SK-N-SH (cell line): ENCODE measurements around the gene PTPRK. TPM values are rescaled to one million over a fixed set of nuclear protein-coding genes. Genes with fewer than 3 reads are reported as not detected.

Experiments
- CTCF ChIA-PET: fragments of 300-600, 350-600 bp; formaldehyde crosslinking; extraction: SDS; loops from one replicate; lab custom pipeline; 2021; lab: Yijun Ruan, JAX
- POLR2A ChIA-PET: fragments of 350-600 bp; sonication (Branson Sonifier 250); formaldehyde crosslinking; extraction: SDS; loops from one replicate; lab custom pipeline; 2020; ENCODE audit warnings: antibody characterized with exemption, inconsistent platforms; lab: Yijun Ruan, JAX
- DNase-seq: peaks from one replicate; pipeline ENCODE4 v3.0.0; 2012
- H2AFZ ChIP-seq: fragments of 200-600 bp; sonication (generic); 2 replicates; pipeline ENCODE4 v1.8.1; 2016; ENCODE audit warnings: antibody characterized with exemption, mild to moderate bottlenecking, low read depth
- H3F3A ChIP-seq: fragments of 200-600 bp; sonication (generic); replicated peaks from 2 replicates; pipeline ENCODE3; 2016; ENCODE audit warnings: antibody characterized with exemption, mild to moderate bottlenecking; ENCODE audit not compliant: insufficient read depth
- H3K27ac ChIP-seq, 2 experiments: fragments of 200-500 bp in 1 of 2; fragments of 200-600 bp in 1 of 2; sonication (Bioruptor generic) in 1 of 2; sonication (generic), shearing (Covaris generic) in 1 of 2; 2 replicates each; pipeline versions ENCODE4 v1.5.1 to v1.6.1; 2014 to 2016; ENCODE audit warnings: low read depth in 2 of 2, inconsistent platforms in 1 of 2, low read length in 1 of 2, mild to moderate bottlenecking in 1 of 2, mixed read lengths in 1 of 2
- H3K27me3 ChIP-seq: fragments of 200-600 bp; sonication (generic), shearing (Covaris generic); 2 replicates; pipeline ENCODE4 v1.6.1; 2016; ENCODE audit warnings: mixed run types; ENCODE audit not compliant: insufficient read depth
- H3K36me3 ChIP-seq, 2 experiments: fragments of 200-500 bp in 1 of 2; fragments of 200-600 bp in 1 of 2; sonication (Bioruptor generic) in 1 of 2; sonication (generic) in 1 of 2; replicated peaks in 1 of 2; 2 replicates each; pipeline versions ENCODE3 to v1.5.1; 2014 to 2016; ENCODE audit warnings: low read length in 1 of 2, mild to moderate bottlenecking in 1 of 2; ENCODE audit not compliant: insufficient read depth in 2 of 2, control insufficient read depth in 1 of 2
- H3K4me1 ChIP-seq, 2 experiments: fragments of 200-500 bp in 1 of 2; fragments of 200-600 bp in 1 of 2; sonication (Bioruptor generic) in 1 of 2; sonication (generic), shearing (Covaris generic) in 1 of 2; 2 replicates each; pipeline versions ENCODE4 v1.5.1 to v1.6.1; 2014 to 2016; ENCODE audit warnings: low read depth in 1 of 2, low read length in 1 of 2, mixed run types in 1 of 2; ENCODE audit not compliant: insufficient read depth in 2 of 2, control insufficient read depth in 1 of 2
- H3K4me2 ChIP-seq: fragments of 200-600 bp; sonication (generic), shearing (Covaris generic); 2 replicates; pipeline ENCODE4 v1.6.1; 2017; ENCODE audit warnings: mixed run types
- H3K4me3 ChIP-seq, 2 experiments: fragments of 200-500 bp in 1 of 2; fragments of 200-600 bp in 1 of 2; sonication (Bioruptor generic) in 1 of 2; sonication (generic), shearing (Covaris generic) in 1 of 2; 2 replicates each; pipeline versions ENCODE4 v1.5.1 to v1.8.1; 2014 to 2016; ENCODE audit warnings: low read depth in 2 of 2, inconsistent platforms in 1 of 2, low read length in 1 of 2, mild to moderate bottlenecking in 1 of 2, mixed read lengths in 1 of 2, moderate library complexity in 1 of 2
- H3K79me2 ChIP-seq: fragments of 200-600 bp; sonication (generic); 2 replicates; pipeline ENCODE4 v1.8.1; 2017; ENCODE audit warnings: mild to moderate bottlenecking; ENCODE audit not compliant: insufficient read depth
- H3K9ac ChIP-seq: fragments of 200-600 bp; sonication (generic); 2 replicates; pipeline ENCODE4 v1.6.1; 2017; ENCODE audit warnings: mixed run types
- H3K9me2 ChIP-seq: fragments of 200-600 bp; sonication (generic); 2 replicates; pipeline ENCODE4 v1.6.1; 2017; ENCODE audit warnings: mixed run types
- H3K9me3 ChIP-seq: fragments of 200-600 bp; sonication (generic); 2 replicates; pipeline ENCODE4 v1.6.1; 2017; ENCODE audit warnings: mixed run types, mild to moderate bottlenecking, moderate library complexity
- H4K20me1 ChIP-seq: fragments of 200-600 bp; sonication (generic); 2 replicates; pipeline ENCODE4 v1.6.1; 2017; ENCODE audit warnings: mild to moderate bottlenecking, mixed run types; ENCODE audit not compliant: insufficient read depth
- CHD2 ChIP-seq: fragments of 150-350 bp; IDR thresholded peaks from 2 replicates; pipeline ENCODE4 v1.6.1; 2018; ENCODE audit warnings: low read length; ENCODE audit not compliant: partially characterized antibody
- ELF1 ChIP-seq: IDR thresholded peaks from 2 replicates; pipeline ENCODE4 v1.4.0; 2012
- FOXJ3 ChIP-seq: sonication (generic); formaldehyde crosslinking; IDR thresholded peaks from 2 replicates; pipeline ENCODE4 v1.5.1; 2020; ENCODE audit warnings: mild to moderate bottlenecking, missing genetic modification reagents
- NFIC ChIP-seq: IDR thresholded peaks from 2 replicates; pipeline ENCODE4 v1.4.0; 2012; ENCODE audit warnings: borderline replicate concordance
- NRF1 ChIP-seq: IDR thresholded peaks from 2 replicates; pipeline ENCODE4 v1.6.1; 2012; ENCODE audit warnings: low read depth, mild to moderate bottlenecking, low read length
- RFX5 ChIP-seq: IDR thresholded peaks from 2 replicates; pipeline ENCODE4 v1.6.1; 2012; ENCODE audit warnings: mild to moderate bottlenecking, improper control_type of control experiment, low read length
- RXRA ChIP-seq: IDR thresholded peaks from 2 replicates; pipeline ENCODE4 v1.4.0; 2012; ENCODE audit warnings: low read depth, mild to moderate bottlenecking, borderline replicate concordance
- WGBS: methylation state at CpG from one replicate; pipeline ENCODE4 v1.1.6; 2017; ENCODE audit warnings: low lambda C conversion rate; 5-methylcytosine and 5-hydroxymethylcytosine counted together
- polyA plus RNA-seq, 3 experiments: library from polyadenylated mRNA; depleted of rRNA; stranded (reverse); fragments of >200 nt; gene quantifications; 2 replicates each; pipeline ENCODE4 v1.2.3, GENCODE V29; 2012
- TF ChIP-seq, protein P1 (sequence below): fragments of 150-350 bp; IDR thresholded peaks from 2 replicates; pipeline ENCODE4 v1.6.1; 2017; ENCODE audit warnings: antibody characterized with exemption, low read length, low read depth, borderline replicate concordance
- TF ChIP-seq, protein P2 (sequence below): IDR thresholded peaks from 2 replicates; pipeline ENCODE4; 2012
- TF ChIP-seq, protein P3 (sequence below): IDR thresholded peaks from 2 replicates; pipeline ENCODE4 v1.6.1; 2012; ENCODE audit warnings: mild to moderate bottlenecking, low read depth, low read length, moderate library complexity

Gene PTPRK
- polyA plus RNA-seq, 1 of the 3 experiments (the other 2 are of a cell fraction), result 9.5 TPM

DNA sequence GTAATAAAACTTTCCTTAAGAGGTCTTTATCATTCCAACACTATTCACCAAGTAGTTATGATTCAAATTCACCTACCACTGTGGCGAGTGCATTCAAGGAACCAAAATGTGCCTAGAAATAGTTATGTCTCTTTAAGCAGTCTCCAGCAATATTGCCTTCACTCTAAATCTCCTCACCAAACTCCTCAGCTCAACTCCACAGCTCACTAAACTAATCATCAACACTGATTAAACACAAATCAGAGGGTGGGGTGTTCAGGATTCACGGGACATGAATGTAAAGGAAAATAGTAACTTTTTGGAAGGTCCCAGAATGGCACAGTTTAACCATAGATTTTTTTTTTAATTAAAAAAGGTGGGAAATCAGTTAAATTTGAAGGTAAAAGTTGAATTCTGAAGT is 549.0 kb downstream of the PTPRK start:
- H3K79me2 ChIP-seq, result no peaks in the 10 kb centered on the region
- peak overlapping the region; percentile 50; the same call in 1 of the 2 replicates for H3K9ac ChIP-seq
- TF ChIP-seq, protein P1, sequence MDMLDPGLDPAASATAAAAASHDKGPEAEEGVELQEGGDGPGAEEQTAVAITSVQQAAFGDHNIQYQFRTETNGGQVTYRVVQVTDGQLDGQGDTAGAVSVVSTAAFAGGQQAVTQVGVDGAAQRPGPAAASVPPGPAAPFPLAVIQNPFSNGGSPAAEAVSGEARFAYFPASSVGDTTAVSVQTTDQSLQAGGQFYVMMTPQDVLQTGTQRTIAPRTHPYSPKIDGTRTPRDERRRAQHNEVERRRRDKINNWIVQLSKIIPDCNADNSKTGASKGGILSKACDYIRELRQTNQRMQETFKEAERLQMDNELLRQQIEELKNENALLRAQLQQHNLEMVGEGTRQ, result no peak
- TF ChIP-seq NFIC, result no peak
- TF ChIP-seq RFX5, result no peak
- TF ChIP-seq, protein P2, sequence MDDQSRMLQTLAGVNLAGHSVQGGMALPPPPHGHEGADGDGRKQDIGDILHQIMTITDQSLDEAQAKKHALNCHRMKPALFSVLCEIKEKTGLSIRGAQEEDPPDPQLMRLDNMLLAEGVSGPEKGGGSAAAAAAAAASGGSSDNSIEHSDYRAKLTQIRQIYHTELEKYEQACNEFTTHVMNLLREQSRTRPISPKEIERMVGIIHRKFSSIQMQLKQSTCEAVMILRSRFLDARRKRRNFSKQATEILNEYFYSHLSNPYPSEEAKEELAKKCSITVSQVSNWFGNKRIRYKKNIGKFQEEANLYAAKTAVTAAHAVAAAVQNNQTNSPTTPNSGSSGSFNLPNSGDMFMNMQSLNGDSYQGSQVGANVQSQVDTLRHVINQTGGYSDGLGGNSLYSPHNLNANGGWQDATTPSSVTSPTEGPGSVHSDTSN, result no peak
- no peak for TF ChIP-seq RXRA
- TF ChIP-seq, protein P3, sequence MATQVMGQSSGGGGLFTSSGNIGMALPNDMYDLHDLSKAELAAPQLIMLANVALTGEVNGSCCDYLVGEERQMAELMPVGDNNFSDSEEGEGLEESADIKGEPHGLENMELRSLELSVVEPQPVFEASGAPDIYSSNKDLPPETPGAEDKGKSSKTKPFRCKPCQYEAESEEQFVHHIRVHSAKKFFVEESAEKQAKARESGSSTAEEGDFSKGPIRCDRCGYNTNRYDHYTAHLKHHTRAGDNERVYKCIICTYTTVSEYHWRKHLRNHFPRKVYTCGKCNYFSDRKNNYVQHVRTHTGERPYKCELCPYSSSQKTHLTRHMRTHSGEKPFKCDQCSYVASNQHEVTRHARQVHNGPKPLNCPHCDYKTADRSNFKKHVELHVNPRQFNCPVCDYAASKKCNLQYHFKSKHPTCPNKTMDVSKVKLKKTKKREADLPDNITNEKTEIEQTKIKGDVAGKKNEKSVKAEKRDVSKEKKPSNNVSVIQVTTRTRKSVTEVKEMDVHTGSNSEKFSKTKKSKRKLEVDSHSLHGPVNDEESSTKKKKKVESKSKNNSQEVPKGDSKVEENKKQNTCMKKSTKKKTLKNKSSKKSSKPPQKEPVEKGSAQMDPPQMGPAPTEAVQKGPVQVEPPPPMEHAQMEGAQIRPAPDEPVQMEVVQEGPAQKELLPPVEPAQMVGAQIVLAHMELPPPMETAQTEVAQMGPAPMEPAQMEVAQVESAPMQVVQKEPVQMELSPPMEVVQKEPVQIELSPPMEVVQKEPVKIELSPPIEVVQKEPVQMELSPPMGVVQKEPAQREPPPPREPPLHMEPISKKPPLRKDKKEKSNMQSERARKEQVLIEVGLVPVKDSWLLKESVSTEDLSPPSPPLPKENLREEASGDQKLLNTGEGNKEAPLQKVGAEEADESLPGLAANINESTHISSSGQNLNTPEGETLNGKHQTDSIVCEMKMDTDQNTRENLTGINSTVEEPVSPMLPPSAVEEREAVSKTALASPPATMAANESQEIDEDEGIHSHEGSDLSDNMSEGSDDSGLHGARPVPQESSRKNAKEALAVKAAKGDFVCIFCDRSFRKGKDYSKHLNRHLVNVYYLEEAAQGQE, result no peak
- no peak for TF ChIP-seq FOXJ3 (CRISPR knock-in tag)
- no peak for TF ChIP-seq CHD2
- TF ChIP-seq ELF1, result no peak
- TF ChIP-seq, all 33 proteins: peak for 0
- 0 out of 2 replicates have a peak overlapping the region, but pooled peaks have one; percentile 61 for H2AFZ ChIP-seq
- no peaks in the 10 kb centered on the region for H3K27me3 ChIP-seq
- POLR2A ChIA-PET, result no interaction called here
- no peaks in the 10 kb centered on the region for H3K9me3 ChIP-seq
- no peaks in the 10 kb centered on the region for H4K20me1 ChIP-seq
- H3K4me3 ChIP-seq, result no peak overlapping the region
- WGBS, result 80% methylated on average over 2 of the region's 2 CpGs
- CTCF ChIA-PET, result no interaction called here
- H3F3A ChIP-seq, result peaks cover 8% of the 10 kb centered on the region
- no peaks in the 10 kb centered on the region for H3K9me2 ChIP-seq
- peaks cover 0 to 4% of the 10 kb centered on the region in 2 experiments; a peak in 1 of 4 replicates for H3K4me1 ChIP-seq
- DNase-seq, result no peak
- peak overlapping the region; percentile 57 for H3K4me2 ChIP-seq
- H3K36me3 ChIP-seq, result peaks cover 9 to 31% of the 10 kb centered on the region in 2 experiments
- H3K27ac ChIP-seq, result peak overlapping the region; percentile 34 to 81; a peak in 3 of 4 replicates

DNA sequence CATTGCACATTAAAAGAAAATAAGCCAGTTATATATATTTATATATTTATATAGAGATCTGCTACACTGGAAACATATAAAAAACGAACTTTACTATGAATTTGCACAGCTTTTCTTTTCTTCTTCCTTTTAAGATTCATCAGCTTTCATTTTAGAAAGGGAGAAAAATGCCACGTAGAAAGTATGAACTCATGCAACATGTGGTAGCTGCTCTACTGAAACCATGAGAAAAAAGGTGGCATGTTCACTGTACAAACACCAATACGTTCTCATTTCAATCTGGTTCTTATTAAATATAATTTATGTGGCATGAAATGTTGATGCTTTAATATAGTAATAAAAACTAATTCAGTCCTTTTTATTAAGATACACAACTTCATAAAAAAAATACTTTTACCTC is 550.7 kb downstream of the PTPRK start:
- H3K9me2 ChIP-seq, result no peaks in the 10 kb centered on the region
- H3K4me3 ChIP-seq, result no peak overlapping the region
- H4K20me1 ChIP-seq, result no peaks in the 10 kb centered on the region
- H2AFZ ChIP-seq, result no peak overlapping the region
- H3K79me2 ChIP-seq, result no peaks in the 10 kb centered on the region
- no peak overlapping the region for H3K4me2 ChIP-seq
- TF ChIP-seq CHD2 (no peak), NFIC (no peak), ELF1 (no peak), NRF1 (no peak)
- ChIA-PET POLR2A (no interaction called here), CTCF (no interaction called here)
- no peaks in the 10 kb centered on the region for H3K9me3 ChIP-seq
- peaks cover 4 to 26% of the 10 kb centered on the region in 2 experiments for H3K36me3 ChIP-seq
- peaks cover 0 to 4% of the 10 kb centered on the region in 2 experiments; a peak in 1 of 4 replicates for H3K4me1 ChIP-seq
- H3K27me3 ChIP-seq, result no peaks in the 10 kb centered on the region
- no peak overlapping the region for H3K9ac ChIP-seq
- DNase-seq, result no peak
- H3K27ac ChIP-seq, result no peak overlapping the region
- WGBS, result 62% methylated on average over 3 of the region's 3 CpGs
- peaks cover 4% of the 10 kb centered on the region for H3F3A ChIP-seq
